Fibroblast of upper back skin (primary cell): ENCODE data around the gene TNRC18.
A peak's percentile ranks its signal among the peaks of the same experiment; 100 is the strongest.

ENCODE experiments used
- DNase-seq: peaks from one replicate; pipeline ENCODE4 v3.0.0-alpha.2; 2013

The TNRC18 gene

DNA sequence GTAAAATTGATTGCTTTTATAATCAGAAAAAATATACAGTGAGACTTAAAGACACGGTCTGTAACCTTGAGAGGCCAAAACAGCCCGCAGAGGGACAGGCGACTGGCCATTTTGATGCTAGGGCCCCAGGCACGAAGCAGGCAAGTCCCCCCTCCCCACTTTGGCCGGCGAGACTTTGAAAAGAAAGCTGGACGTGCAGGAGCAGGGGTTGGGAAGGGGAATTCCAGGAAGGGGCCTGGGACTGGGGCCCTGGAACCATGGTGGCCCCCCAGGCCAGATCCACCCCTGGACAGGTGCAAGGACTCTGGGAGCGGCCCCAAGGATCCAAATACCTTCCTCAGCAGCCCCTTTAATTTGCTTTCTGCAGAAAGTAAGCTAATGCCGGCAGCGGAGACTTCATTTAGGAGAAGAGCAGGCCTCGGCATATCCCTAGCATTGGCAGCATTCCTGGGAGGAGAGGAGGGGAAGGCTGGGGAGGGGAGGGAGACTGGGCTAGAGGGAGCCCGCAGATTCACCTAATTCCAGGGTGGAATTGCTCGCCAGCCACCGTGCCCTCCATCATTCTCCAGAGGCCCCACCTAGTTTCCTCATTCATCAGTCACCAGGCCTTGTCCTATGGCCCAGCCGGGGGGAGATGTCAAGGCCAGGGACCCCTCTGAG lies 24.9 kb upstream of the TNRC18 start:
- peak; percentile 39 for DNase-seq

DNA sequence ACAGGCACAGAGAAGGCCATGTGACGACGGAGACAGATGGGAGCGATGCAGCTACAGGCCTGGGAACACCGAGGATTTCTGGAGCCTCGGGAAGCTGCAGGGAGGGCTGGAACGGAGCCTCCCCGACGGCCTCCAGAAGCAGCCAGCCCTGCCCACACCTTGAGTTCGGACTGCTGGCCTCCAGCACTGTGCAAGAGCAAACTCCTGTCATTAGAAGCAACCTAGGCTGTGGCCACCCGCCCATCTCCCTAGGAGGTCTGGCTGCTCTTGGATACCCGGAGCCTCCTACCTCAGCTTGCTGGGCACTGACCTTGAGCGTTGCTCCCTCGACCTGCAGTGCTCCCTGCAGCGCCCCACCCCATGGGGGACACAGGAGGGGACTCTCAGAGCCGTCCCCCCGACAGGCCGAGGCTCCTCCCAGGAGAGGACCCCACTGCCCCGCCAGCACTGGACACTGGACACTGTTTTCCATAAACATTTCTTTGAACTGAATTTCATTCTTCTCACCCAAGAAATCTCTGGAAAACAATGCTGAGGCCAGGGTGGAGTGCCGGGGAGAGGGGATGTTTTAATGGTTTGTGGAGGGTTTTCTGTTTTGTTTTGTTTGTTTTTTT lies 22.5 kb upstream of the TNRC18 start:
- no peak for DNase-seq

DNA sequence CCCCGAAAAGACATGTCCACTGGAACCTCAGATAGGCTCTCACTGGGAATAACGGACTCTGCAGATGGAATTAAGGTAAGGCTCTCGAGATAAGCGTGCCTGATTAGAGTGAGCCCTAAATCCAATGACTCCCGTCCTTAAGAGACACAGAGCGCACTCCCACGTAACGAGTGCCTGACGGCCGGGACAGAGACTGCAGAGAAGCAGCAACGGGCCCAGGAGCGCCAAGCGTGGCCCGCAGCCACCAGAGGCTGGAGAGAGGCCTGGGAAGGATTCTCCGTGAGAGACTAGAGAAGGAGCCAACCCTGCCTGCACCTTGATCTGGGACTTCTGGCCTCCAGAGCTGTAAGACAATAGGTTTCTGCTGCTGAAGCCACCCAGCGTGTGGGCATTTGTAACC lies 20.0 kb upstream of the TNRC18 start:
- DNase-seq = no peak

DNA sequence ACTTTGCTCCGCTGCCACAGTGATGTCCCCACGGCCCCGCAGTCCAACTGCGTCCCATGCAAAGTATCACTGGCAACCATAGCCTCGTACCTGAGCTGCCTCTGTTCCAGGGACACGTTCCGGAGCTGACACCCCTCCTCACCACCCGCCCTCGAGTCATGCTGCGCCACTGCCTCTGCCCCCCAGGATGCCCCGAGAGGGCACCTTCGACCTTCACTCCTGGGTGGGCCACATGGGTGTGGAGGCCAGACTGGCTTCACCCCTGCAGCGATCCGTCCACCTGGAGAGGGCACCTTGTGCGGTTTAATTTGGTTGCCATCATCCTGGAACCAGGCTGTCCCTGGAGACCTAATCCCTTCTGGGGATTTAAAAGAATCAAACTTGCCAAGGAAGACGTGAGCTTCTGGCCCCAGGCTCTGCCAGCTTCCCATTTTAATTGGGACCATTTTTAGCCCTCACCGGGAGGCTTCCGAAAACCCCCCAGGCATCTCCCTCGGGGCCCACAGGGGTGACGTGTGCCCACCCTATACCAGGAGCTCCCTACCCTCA lies 19.2 kb upstream of the TNRC18 start:
- DNase-seq = no peak

DNA sequence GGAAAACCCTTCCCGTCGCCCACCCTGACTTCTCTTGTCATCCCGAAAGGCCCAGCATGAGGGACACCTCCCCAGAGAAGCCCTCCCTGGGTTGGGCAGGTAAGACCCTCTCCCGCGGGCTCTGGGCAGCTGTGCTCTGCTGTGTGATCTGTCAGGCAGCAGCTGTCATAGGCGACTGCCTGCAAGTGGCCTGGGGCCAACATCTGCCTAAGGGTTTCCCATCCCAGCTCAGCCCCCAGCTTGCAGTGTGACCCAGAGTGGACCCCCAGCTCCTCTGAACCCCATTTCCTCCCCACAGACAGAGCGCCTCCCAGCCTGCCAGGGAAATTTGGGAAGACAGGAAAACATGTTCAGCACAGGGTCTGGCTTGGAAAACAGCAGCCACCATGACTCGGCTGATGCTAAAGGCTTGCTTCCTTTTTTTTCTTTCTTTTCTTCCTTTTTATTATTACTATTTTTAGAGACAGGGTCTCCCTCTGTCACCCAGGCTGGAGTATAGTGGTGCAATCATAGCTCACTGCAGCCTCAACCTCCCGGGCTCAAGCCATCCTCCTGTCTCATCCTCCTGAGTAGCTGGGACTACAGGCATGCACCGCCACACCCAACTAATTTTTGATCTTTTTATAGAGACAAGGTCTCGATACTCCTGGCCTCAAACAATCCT lies 18.3 kb upstream of the TNRC18 start:
- DNase-seq = no peak

DNA sequence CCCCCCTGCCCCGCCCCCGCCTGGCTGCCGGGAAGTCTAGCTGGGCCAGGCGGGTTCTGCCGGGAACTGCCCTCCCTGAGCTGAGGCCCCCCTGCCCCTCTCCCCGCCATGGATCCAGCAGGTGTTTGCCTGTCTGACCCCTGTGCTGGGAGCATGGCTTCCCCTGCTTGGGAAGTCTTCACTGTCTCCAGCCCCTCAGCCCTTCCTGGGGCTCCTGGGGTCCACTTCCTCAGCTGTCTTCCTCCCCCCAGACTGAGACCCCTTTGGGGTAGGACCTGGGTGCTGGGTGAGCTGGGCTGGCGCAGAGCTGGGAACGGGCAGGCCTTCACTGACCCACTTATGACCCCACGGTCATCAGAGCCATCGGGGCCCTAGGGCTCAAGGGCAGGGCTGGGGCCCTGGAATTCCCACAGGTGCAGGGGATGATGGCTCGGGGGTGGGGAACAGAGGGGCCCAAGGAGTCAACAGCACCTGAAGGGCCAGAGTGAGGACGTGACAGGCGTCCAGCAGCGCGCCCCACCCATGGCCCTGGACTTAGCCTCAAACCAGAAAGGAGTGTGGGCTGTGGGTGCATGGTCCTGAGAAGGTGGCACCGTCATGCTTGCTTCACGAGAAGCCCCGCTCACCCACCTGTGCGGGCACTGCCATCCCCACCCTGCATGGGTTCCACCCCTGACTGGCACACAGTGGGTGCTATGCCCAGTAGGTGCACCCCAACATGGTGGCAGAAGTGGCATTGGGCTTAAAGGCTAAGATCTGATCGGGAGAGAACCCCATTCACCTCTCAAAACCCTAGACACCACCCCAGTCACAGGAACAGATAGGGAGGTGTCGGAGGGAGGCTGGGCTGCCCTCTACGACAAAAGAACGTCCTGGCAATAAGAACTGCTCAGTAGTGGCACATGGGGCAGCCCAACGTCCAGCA lies 16.2 kb upstream of the TNRC18 start:
- no peak for DNase-seq

DNA sequence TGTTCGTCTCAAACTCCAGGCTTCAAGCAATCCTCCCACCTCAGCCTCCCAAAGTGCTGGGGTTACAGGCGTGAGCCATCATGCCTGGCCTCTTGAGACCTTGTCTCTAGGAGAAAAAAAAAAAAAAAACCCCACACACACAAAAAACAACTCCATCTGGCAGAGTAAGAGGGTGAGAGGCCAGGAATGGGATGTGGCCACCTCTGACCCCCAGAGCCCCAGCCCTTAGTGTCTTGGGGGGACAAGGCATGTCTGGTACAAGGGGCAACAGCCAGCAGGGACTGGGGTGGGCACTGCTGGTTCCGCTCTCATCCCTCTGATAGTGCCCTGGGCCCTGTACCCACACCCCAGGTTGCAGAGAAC lies 15.6 kb upstream of the TNRC18 start:
- no peak for DNase-seq

DNA sequence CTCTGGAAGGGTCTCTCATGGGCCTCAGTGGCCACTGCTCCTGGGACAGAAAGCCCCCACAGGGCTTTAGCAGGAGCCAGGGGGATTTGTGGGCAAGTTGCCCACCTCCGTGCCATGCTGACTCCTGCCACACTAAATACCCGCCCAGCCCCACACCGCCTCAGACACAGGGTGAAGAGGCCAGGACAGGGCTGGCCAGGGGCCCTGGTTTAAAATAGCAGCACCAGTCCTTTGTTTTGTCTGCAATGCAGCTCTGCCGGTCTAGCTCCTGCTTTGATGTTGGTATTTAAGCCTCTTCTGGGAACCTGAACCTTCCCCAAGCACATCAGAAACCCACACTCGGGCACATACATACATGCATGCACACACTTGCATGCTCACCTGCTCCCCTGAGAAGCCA lies 14.4 kb upstream of the TNRC18 start:
- DNase-seq = no peak

DNA sequence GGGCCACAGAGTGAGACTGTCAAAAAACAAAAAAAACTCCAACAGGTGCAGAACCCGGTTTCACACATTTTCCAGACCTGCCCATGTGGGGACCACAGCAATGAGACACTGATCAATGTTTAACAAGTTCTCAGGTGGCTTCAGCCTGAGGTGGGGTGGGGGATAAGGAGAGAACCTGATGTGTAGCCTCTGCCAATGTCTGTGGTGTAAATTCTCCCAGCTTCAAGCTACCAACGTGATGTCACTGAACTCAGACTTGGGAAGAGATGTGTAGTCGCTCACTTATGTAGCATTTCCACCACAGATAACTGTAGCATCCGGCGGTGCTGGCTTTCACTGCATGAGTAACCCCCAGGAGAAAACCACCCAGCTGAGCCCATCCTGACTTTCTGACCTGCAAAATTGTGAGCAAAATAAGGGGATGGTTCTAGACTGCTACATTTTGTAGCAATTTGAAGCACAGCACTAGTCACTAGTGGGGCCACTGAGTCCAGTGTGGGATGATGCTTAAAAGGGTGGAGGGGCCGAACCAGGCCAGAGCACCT lies 13.8 kb upstream of the TNRC18 start:
- no peak for DNase-seq

DNA sequence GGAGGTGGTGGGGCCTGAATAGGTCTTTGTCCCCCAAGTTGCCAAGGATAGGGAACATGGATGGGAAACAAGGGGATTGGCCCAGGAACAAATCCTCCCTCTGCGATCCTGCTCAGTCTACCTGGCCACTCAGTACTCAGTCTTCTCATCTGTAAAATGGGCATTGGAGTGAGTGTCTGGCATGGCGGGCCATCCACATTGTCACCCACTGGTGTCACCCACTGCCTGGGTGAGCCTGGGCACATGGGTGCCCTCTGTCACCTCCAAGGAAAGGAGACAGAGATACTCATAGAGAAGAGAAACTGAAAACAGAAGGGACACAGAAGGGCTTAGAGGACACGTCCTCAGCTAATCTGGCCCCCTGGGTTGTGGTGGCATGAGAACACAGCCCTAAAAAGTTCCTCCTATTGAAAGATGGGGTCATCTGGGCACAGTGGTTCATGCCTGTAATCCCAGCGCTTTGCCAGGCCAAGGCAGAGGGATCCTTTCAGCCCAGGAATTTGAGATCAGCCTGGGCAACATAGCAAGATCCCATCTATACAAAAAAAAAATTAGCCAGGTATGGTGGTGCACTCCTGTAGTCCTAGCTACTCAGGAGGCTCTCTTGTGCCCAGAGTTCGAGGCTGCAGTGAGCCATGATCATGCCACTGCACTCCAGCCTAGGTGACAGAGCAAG lies 12.5 kb upstream of the TNRC18 start:
- no peak for DNase-seq

DNA sequence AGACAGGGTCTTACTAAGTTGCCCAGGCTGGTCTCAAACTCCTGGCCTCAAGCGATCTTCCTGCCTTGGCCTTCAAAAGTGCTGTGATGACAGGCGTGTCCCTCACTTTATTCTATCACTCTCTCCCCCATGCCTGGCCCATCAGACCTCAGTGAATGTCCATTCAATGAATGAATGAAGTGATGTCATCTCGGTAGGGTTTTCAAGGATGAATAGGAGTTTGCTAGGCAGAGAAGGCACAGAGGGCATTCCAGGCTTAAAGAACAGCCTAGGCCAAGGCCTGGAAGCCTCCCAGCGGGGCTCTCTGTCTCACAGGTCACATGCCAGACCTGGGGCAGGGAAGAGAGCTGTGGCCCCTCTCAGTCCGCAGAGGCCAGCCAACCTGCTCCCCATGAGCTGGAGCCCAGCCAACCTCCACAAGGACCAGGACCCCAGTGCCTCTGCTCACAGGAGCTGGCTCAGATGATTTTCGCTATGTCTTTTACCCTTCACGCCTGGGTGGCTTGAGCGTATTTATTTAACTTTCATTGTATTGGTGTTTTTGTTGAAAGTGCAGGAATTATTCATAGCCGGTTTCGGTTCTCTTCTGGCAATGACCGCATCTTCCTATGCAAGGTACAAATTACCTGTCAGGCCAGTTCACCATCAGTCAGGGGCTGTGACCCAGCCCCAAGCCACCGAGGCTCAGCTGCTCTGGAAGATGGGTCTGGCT lies 11.8 kb upstream of the TNRC18 start:
- DNase-seq = no peak

DNA sequence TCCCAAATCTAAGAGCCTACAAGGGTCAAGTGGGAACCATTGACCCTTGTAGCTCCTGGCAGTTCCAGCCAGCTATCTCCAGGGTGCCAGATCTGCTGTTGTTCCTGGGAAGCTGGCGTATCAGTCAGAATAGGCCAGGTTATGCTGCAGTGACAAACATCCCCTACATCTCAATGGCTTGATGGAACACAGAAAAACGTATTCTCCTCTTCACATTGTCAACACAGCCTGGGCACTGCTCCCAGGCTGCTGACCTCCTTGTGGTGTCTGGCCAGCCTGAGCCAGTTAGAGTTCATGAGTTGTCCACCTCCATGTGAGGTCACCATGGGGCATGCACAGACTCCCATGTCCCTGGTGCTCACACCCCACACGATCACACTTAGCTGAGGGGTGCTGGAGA lies 9.5 kb upstream of the TNRC18 start:
- DNase-seq = no peak

DNA sequence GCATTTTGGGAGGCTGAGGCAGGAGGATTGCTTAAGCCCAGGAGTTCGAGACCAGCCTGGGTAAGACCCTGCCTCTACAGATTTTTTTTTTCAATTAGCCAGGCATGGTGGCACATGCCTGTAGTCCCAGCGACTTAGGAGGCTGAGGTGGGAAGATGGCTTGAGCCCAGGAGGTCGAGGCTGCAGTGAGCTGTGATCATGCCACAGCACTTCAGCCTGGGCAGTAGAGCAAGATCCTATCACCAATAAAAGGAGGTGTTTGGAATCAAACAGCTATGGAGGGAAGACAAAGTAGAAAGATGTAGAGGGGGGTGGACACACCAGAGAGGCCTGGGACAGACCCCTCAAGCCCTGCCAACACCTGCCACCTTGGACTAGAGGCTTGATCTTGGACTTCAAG lies 9.1 kb upstream of the TNRC18 start:
- DNase-seq = no peak

DNA sequence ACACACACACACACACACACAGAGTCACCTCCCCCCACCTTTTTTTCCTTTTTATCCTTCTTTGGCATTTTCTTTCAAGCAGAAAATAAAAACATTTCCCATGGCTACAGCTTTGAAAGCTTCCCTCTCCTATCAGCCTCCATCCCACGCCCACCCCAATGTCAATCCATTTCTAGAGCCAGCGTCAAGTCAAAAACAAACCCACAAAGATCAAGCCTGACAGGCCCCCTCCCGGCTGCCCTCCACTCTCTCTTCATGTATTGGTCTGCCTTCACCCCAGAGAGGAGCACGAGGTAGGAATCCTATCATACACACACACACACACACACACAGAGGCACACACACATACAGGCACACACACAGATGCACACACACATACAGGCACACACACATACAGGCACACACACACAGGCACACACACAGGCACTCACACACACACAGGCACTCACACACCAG lies 8.0 kb upstream of the TNRC18 start:
- DNase-seq = no peak

DNA sequence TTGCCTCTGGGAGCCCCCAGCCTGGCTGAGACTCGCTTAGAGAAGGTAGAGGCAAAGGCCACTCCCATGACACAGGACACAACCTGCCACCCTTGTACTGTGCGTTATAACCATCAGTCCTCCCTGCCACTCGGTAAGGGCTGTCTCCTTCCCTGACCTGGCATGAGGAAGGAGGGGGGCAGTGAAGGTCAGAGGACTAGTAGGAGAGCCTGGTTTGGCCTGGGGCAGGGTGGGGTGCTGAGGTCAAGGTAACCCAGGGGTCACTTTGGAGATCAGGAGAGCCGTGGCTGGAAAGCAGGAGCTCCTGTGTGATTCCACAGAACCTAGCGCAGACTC lies 6.9 kb upstream of the TNRC18 start:
- DNase-seq = no peak

DNA sequence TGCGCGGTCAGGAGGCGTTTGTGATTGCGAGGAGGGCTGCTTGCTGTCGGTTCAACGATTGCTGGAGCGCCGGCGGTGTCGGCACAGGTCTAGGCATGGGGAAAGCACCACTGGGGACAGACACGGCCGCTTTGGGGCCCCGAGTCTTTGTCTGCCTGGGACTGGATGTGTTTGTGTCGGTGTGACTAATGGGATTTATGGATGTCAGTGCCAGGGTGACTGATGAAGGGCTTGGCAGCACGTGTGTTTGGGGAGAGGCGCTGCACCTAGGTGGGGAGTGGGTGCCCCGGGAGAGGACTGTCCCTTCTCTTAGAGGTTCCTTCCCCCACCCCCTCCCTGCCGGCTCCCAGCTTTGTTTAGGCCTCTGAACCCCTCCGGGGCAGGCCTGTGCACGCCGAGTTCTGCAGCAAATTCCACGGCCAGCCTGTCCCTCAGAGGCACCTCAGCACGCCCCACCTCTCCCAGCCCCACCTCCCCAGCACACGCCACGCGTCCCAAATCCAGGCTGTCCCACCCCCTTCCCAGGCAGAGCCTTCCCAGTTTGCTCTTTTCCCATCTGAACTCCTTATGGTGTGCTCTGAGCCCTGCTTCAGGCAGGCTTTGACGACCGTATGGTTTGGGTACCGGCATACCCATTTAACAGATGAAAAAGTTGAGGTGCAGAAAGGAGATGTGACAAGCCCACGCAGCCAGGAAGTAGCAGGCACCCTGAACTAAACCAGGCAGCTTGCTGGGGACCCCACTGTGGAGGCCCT lies 6.4 kb upstream of the TNRC18 start:
- peak; percentile 72 for DNase-seq

DNA sequence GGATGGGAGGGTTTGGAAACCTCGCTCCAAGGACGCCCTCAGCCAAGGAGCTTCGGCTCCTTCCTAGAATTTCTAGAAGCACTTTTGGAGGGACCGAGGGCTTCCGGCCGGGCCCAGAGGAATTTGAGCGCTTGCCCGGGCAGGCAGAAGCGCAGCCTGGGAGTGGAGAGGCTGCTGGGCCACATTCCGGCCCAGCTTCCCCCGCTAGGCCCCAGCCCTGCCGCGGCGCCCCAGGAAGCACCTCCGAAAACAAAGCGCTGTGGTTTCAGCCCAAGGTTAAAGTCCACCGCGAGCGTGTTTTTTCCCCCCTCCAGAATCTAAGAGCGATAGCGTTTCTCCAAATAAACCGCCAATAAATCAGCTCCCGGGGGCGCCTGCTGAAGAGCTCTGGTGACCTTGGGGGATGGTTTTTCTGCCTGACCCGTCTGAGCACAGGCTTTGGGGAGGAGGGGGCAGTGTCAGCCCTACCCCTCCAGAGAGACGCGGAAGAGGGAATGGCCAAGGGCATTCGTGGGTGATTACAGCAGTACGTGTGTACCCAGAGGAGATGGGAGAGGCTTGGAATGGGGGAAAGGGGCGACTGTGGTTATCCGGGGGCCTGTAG lies 5.7 kb upstream of the TNRC18 start:
- peak; percentile 81 for DNase-seq

DNA sequence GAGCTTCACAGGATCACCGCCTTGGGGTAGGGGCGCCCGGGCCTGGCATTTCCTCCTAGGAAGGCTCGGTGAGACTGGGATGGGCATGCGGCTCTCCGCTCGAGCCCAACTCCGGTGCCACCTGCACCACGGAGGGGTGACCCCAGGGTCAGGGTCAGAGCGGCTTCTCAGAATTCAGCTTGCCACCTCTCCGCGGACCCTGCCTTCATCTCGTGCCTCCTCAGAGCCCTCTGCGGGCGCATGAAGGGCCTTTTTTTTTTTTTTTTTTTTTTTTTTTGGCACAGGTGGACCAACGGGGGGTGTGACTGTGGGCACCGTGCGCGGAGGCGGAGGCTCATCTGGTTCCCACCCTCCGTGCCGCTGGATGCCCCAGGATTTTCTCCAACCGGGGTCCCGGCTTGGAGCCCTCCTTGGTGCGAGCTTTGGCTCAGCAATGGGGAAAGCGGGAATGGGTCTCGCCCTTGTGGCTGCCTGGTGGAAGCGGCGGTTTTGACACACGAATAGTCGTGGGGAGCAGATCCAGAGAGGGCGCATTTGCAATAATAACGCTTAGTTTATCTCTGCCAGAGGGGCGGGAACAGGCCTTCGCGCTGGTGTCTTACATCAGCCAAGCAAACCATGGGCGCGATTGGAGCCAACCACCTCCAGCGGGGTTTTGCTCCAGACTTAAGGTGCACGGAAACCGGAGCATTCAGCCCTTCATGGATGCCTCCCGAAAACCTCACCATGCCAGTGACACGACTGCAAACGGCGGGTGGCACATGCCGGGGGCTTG lies 5.0 kb upstream of the TNRC18 start:
- peak; percentile 93 for DNase-seq

DNA sequence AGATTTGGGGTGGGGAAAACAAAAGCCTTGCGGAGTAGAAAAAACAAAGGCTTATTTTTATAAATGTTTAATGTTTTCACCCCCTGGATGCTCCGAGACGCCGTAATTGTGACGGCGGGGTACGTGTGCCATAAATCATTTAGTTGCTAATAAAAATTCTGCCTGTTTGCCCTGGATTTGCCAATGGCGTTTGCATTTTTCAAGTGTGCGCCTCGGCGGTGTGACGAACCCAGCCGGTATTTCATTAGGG lies 2.5 kb upstream of the TNRC18 start:
- peak; percentile 83 for DNase-seq
